H1 (cell line): Measurements from ENCODE around the gene ARSK.

Experiments used
- ATF2 ChIP-seq: IDR thresholded peaks from 2 replicates; pipeline ENCODE4 v1.6.1; 2012; ENCODE audit warnings: low read length, inconsistent platforms
- CHD2 ChIP-seq: IDR thresholded peaks from 2 replicates; pipeline ENCODE4 v1.6.1; 2012; ENCODE audit warnings: low read length, improper control_type of control experiment
- CREB1 ChIP-seq: IDR thresholded peaks from 2 replicates; pipeline ENCODE4 v1.6.1; 2012; ENCODE audit warnings: inconsistent platforms
- CTCF ChIP-seq, 3 experiments: IDR thresholded peaks; 1 replicate in 2 of 3; 2 replicates in 1 of 3; pipeline versions ENCODE4 v1.5.1 to v1.6.1; 2011; ENCODE audit warnings: low read length in 3 of 3, mild to moderate bottlenecking in 3 of 3, inconsistent platforms in 2 of 3, low read depth in 1 of 3, moderate library complexity in 1 of 3; ENCODE audit not compliant: insufficient read depth in 1 of 3; ENCODE audit errors: control extremely low read depth in 1 of 3
- EZH2 ChIP-seq: fragments of 200-600 bp; sonication (generic); IDR thresholded peaks from 2 replicates; pipeline ENCODE4 v1.7.1; 2012; ENCODE audit warnings: low read depth, mild to moderate bottlenecking, moderate library complexity, low read length, inconsistent platforms; ENCODE audit not compliant: severe bottlenecking
- JUN ChIP-seq: IDR thresholded peaks from 2 replicates; pipeline ENCODE4 v1.6.1; 2011; ENCODE audit warnings: low read depth, mild to moderate bottlenecking, improper control_type of control experiment, low read length
- NANOG ChIP-seq: IDR thresholded peaks from 2 replicates; pipeline ENCODE4 v1.6.1; 2011; ENCODE audit warnings: low read length, low read depth, mild to moderate bottlenecking, inconsistent platforms; ENCODE audit not compliant: insufficient read depth, poor library complexity, severe bottlenecking
- POLR2A ChIP-seq, 2 experiments: IDR thresholded peaks; 1 replicate in 1 of 2; 2 replicates in 1 of 2; pipeline ENCODE4 v1.6.1; 2011; ENCODE audit warnings: low read depth in 2 of 2, low read length in 2 of 2, mild to moderate bottlenecking in 2 of 2; ENCODE audit errors: control extremely low read depth in 1 of 2
- TEAD4 ChIP-seq: IDR thresholded peaks from 2 replicates; pipeline ENCODE4 v1.6.1; 2012; ENCODE audit warnings: low read depth, low read length, inconsistent platforms, mixed read lengths
- ZNF274 ChIP-seq: IDR thresholded peaks from 2 replicates; pipeline ENCODE4 v1.7.0; 2012; ENCODE audit warnings: low read length, borderline replicate concordance; ENCODE audit errors: extremely low read depth

- TF ChIP-seq CTCF (IDR thresholded peaks at IDR 0.05; ENCODE audit: control extremely low read depth in 1 of 3, insufficient read depth in 1 of 3, low read depth in 1 of 3, low read length in 3 of 3) (no peak), JUN (no peak), ZNF274 (no peak), POLR2A (IDR thresholded peaks at IDR 0.05; ENCODE audit: control extremely low read depth in 1 of 2, low read depth in 2 of 2, low read length in 2 of 2) (no peak), CREB1 (no peak), NANOG (no peak), CHD2 (no peak), TEAD4 (no peak), EZH2 (no peak), ATF2 (no peak)
These were observed 93.3 kb downstream of the ARSK start for GRCh38 chr5:95647886-95648860.
